Erythroblast (primary cell): ENCODE results near the gene OBSCN.

Experiments
- GATA1 ChIP-seq: IDR thresholded peaks from 2 replicates; pipeline ENCODE4 v1.6.1; 2011; ENCODE audit warnings: low read depth, mild to moderate bottlenecking, control low read depth, low read length, moderate library complexity
- POLR2A ChIP-seq: IDR thresholded peaks from 2 replicates; pipeline ENCODE4 v1.6.1; 2011; ENCODE audit warnings: mild to moderate bottlenecking, low read length

GRCh38 chr1:228267962-228268880 is 60.4 kb downstream of the OBSCN start:
- TF ChIP-seq POLR2A, result no peak
- TF ChIP-seq GATA1, result no peak
